GM19043 (cell line): ENCODE measurements around the gene KIF5C.
A peak's percentile ranks its signal among the peaks of the same experiment; 100 is the strongest.
"Not testable (repeated sequence)": the region's sequence is repeated elsewhere in the genome, so short reads cannot be mapped to it uniquely, and the experiment has no call there.

Experiments used
- ATAC-seq: cut with Tn5 transposase; IDR thresholded peaks from one replicate; pipeline ENCODE4 v1.9.1; 2021; ENCODE audit warnings: low read depth; ENCODE audit not compliant: unreplicated experiment

KIF5C gene

DNA sequence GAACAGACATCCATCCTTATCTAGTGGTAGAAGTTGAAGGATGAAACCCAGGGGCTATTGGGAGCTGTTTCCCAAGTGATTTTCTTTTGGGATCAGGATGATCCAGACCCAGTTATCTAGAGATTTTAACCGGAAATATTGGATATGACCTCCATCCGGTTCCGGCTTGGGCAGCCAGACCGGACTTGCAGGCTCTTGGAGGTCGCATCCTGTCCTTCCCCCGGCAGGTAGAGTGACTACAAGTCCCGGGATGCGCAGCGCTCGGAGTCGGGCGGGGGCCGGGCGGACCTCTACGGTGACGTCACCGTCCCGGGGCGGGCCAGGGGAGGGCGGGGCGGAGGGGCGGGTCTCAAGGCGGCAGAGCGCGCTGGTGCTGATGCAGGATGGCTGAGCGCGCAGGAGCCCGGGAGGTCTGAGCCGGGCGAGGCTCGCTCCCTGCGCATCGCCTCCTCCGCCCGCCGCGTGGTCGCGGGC is at the start of gene KIF5C:
Gene KIF5C, plus strand, starts transcription at position 360 of the 474 bp plus-strand sequence. CDS start 391 bp downstream, outside the sequence.
- peak; percentile 93 for ATAC-seq

DNA sequence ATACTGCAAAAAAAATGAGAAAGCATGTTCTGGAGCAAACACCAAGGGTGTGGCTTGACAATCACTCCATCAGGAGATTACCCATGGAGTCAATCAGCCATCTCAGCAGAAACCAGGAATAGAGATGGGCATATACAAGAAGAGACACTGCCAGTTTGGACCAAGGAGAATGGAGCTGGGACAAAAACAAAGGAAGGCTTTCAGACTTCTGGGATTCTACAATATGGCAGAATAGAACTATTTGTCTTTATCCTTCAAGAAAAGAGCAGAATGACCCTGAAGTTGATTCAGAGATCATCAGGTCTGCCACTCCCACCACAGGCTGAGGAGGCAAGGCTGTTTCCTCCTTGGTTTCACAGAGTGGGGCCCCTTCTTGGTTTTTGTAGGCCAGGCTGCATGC is 48.2 kb upstream of the KIF5C start:
- no peak for ATAC-seq

DNA sequence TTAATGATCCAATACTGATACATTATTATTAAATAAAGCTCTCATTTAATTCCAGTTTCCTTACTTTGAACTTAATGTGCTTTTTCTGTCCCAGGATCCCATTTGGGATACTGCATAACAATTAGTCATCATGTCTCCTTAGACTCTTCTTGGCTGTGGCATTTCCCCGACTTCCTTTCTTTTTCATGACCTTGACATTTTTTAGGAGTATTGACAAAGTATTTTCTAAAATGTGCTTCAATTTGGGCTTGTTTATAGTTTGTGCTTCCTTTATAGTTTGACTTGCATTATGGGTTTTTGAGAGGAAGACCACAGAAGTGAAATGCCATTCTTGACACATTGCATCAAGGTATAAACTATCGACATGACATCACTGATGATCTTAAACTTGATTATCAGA is 46.1 kb upstream of the KIF5C start:
- ATAC-seq, result no peak

DNA sequence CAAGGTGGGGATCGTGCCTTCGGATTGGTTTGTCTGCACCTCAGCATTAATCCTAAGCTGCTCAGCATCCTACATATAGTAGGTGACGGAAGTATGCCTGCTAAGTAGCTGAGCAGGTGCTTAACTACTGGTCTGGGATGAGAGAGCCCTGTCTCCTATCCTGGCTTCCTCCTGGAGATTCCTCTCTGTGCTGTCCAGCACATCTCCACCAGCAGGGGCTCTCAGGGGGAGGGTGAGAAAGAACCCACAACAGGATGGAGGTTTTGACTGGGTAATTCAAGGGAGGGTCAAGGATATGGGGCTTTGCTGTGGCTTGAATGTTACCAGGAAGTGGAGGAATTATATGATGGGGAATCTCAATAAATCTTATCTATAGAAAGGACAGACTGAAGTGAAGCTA is 45.4 kb upstream of the KIF5C start:
- ATAC-seq, result no peak

GRCh38 chr2:148832637-148833036 is 42.4 kb upstream of the KIF5C start:
- no peak for ATAC-seq

DNA sequence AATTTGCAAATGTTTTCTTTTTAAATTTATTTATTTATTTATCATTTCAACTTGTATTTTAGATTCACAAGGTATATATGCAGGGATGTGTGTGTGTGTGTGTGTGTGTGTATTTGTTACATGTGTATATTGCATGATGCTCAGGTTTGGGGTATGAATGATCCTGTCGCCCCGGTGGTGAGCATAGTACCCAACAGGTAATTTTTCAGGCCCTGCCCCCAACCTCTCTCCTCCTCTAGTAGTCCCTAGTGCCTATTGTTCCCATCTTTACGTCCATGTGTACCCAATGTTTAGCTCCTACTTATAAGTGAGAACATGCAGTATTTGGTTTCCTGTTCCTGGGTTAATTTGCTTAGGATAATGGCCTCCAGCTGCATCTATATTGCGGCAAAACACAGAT is 33.0 kb upstream of the KIF5C start:
- no peak for ATAC-seq

GRCh38 chr2:148848146-148848545 is 26.9 kb upstream of the KIF5C start:
- ATAC-seq, result no peak

- ATAC-seq, result no peak
These were observed 21.6 kb upstream of the KIF5C start for GRCh38 chr2:148853458-148853857.

DNA sequence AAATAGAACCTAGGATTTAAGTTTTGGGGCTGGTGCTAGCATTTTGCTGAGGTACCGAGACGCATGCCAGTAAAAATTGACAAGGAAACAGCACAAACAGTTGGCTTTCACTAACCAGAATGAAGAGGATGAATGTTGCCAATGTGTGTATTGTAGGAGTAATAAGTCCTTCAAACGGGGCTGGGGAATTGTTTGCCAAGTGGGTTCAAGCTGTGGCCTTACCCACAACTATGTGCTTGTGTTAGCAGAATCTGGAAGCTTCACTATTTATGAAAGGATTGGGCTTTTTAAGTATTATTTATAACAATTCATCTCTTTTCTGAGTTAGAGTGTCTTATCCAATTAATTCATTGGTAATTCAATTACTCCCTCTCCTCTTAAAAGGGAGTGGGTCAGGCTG is 15.0 kb upstream of the KIF5C start:
- no peak for ATAC-seq

DNA sequence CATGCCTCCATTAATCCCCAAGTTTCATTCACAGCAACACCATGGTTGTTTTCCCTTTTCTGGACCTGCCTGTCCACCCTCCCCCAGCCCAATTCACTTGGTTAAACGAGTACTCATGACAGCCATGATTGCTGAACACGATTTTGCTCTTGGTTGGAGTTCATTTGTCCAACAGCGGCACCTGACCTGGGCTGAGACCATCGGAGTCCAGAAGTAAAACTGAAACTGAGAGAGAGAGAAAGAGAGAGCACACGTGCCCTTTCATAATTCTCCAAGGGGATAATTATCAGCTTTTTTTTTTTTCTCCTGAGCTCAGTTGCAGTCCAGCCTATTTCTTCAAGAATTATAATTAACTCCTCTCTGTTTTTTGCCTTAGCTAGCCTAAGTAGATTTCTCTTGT is 13.7 kb upstream of the KIF5C start:
- ATAC-seq, result no peak

DNA sequence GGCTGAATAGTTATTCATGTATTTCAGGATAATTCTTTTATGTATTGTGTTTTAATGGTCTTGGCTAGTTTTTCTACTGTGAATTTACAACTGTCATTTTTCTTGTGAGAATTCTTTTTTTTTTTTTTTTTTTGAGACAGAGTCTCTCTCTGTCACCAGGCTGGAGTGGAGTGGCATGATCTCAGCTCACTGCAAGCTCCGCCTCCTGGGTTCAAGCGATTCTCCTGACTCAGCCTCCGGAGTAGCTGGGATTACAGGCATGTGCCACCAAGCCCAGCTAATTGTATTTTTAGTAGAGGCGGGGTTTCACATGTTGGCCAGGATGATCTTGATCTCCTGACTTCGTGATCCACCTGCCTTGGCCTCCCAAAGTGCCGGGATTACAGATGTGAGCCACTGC is 12.5 kb upstream of the KIF5C start:
- ATAC-seq, result not testable (repeated sequence)

GRCh38 chr2:148865512-148865911 is 9.5 kb upstream of the KIF5C start:
- ATAC-seq, result no peak

GRCh38 chr2:148866091-148866490 is 8.9 kb upstream of the KIF5C start:
- no peak for ATAC-seq

- ATAC-seq, result no peak
These were observed 7.8 kb upstream of the KIF5C start for GRCh38 chr2:148867079-148867769.

DNA sequence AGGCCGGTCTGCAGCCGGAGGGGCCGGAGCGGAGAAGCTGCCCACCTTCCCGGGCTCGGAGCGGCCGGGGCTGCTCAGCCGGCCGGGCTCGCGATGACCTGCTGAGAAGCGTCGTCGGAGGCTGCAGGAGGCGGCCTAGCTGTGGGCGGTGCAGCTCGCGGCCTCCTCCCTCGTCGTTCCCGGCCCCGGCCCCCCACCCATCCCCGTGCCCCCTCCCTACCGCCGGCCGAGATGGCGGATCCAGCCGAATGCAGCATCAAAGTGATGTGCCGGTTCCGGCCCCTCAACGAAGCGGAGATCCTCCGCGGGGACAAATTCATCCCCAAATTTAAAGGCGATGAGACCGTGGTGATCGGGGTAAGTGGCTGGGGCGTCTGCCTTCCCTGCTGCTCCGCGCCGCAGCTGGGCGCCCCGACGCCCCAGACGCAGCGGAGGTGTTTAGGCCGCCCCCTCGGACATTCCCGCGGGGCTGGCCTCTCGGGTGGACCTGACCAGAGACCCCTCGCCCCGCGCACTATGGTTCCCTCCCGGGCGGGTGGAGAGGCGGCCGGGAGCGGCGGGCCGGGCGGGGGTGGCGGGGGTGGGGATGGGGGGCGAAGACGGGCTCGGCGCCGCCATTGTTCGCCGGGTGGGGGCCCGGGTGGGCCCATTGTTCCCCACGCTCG is 492 bp downstream of the KIF5C start:
- peak; percentile 30 for ATAC-seq

GRCh38 chr2:148876202-148876594 is 1.2 kb downstream of the KIF5C start:
- ATAC-seq, result no peak

DNA sequence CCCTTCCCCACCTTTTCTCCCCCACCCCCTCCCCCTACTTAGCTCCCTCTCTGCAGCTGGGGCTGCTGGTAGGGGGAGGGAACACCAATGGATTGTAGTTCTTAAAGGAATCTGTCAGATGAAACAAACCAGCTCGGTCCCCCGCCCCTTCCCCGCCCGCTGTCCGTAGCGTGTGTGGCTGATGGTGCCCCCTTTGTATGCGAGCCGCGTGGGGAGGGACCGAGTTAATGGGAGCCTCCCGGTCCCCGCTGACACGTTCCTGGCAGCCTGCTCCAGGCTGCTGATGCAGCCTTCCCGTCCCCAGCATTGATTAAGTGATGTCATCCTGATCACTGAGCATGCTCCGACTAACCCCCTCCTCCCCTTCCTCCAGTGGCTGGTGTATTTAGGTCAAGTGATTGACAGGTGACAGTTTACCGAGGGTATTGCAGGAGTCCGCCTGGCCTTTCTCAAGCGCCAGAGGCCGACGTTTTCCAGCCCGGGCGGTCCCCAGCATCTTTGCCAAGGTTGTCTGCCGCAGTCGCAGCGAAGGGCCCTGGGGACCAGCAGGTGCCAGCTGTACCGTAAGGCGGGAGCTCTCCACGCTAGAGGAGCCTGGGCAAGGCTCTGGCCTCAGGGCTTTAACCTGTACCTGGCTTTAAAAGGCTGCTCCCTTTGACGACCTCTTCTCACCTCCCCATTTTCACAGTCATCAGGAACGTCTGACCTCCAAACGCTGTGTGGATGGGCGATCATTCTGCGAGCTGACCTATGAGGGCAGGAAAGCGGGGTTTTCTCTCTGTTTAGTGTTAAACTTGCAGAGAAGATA is 1.8 kb downstream of the KIF5C start:
- no peak for ATAC-seq

DNA sequence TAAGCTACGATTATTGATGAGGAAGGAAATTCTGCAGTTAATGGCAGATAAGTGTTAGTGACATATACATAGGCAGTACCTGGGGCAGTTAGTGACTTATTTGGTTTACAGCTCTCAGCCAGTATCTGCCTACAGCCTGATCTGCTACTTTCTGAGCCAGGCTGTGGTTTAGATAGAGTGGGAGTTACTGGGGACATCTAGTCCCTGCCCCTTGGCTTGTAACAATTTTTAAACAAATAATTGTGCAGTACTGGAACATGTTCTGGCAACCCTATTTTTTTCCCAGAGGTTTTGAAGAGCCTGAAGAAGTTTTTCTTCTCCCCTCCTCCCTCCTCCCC is 2.3 kb downstream of the KIF5C start:
- ATAC-seq, result no peak

DNA sequence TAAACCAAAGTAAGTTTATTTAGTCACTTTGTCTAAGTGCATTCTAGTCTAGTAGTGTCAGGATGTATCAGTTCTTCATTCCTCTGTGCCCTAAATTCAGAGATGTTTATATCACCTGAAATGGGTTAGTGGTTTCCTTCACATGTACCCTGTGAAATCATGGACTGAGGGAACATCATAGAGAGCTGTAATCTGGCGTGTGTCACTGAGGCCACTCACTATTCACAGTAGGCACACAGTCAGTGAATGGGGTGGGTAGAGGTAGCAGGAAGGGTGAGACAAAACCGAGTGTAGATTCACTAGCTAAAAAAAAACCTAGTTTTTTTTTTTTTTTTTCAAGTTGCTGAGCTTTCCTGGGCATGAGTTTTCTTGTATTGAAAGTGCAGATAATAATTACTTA is 5.6 kb downstream of the KIF5C start:
- ATAC-seq, result no peak

DNA sequence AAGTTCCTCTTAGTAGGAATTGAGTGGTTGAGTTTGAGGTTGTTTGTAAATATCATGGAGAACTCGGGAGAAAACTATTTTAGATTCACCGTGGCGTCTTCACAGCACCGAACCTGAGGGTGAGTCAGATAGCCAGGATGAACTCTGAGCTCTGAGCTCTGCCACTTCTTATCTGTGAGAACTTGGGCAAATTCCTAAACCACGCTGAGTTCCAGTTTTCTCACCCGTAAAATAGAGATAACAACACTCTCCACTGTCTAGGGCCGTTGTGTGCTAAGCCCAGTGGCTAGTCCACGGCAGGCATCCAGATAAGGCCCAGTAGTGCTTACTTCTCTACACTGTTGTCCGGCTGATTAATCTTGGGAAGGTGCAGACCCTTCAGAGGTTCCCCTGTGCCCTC is 7.0 kb downstream of the KIF5C start:
- no peak for ATAC-seq

DNA sequence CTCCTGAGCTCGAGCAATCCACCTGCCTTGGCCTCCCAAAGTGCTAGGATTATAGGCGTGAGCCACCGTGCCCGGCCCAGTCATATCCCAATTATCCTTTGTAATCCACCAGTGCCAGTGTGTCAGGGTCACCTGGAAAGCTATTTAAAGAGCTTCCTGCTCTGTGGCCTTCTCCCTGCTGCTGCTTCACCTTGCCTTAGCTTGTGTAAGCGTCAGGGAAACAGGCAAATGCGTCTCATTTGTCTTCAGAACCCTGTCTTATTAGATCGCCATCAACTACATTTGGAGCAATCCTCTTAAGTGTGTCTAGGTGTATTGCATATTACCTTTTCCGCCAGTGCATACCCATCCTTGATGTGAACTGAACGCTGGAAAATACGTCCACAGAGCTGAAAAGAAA is 10.2 kb downstream of the KIF5C start:
- no peak for ATAC-seq

- no peak for ATAC-seq
These were observed 11.0 kb downstream of the KIF5C start for GRCh38 chr2:148885988-148886387.
